DND-41 (cell line): ENCODE results near the gene TRPV5.

Source experiments
- ATAC-seq: fragments of 200-7000 bp; cut with Tn5 transposase; 3 replicates; pipeline ENCODE4 v1.9.1; 2021; ENCODE audit warnings: low read depth; ENCODE audit not compliant: insufficient read depth
- DNase-seq: peaks from one replicate; pipeline ENCODE4 v3.0.0-alpha.2; 2020
- H2AFZ ChIP-seq: 2 replicates; pipeline ENCODE4 v1.6.0; 2012; ENCODE audit warnings: low read depth, low read length
- H3K27ac ChIP-seq: 2 replicates; pipeline ENCODE4 v1.5.1; 2012; ENCODE audit warnings: low read length, inconsistent platforms
- H3K27me3 ChIP-seq: fragments of 200-600 bp; sonication (generic); 2 replicates; pipeline ENCODE4 v1.6.0; 2012; ENCODE audit warnings: low read length, mild to moderate bottlenecking, inconsistent platforms; ENCODE audit not compliant: insufficient read depth, poor library complexity
- H3K36me3 ChIP-seq: 2 replicates; pipeline ENCODE4 v1.5.1; 2012; ENCODE audit warnings: low read length, inconsistent platforms; ENCODE audit not compliant: insufficient read depth
- H3K4me1 ChIP-seq: 2 replicates; pipeline ENCODE4 v1.5.1; 2012; ENCODE audit warnings: mild to moderate bottlenecking, low read length; ENCODE audit not compliant: insufficient read depth
- H3K4me2 ChIP-seq: 2 replicates; pipeline ENCODE4 v1.6.0; 2012; ENCODE audit warnings: mild to moderate bottlenecking, moderate library complexity, low read length, inconsistent platforms; ENCODE audit not compliant: insufficient read depth
- H3K4me3 ChIP-seq, 2 experiments: fragments of 200-600 bp in 1 of 2; shearing (Covaris generic) in 1 of 2; 2 replicates each; pipeline ENCODE4 v1.5.1; 2012 to 2016; ENCODE audit warnings: inconsistent platforms in 2 of 2, low read length in 2 of 2, mild to moderate bottlenecking in 2 of 2, low read depth in 1 of 2, moderate library complexity in 1 of 2
- H3K79me2 ChIP-seq: 2 replicates; pipeline ENCODE4 v1.6.0; 2012; ENCODE audit warnings: low read length, inconsistent platforms; ENCODE audit not compliant: insufficient read depth
- H3K9ac ChIP-seq: 2 replicates; pipeline ENCODE4 v1.6.0; 2012; ENCODE audit warnings: low read depth, mild to moderate bottlenecking, inconsistent platforms, low read length, moderate library complexity
- H3K9me3 ChIP-seq: 2 replicates; pipeline ENCODE4 v1.5.1; 2012; ENCODE audit warnings: low read length, moderate library complexity, mild to moderate bottlenecking, inconsistent platforms; ENCODE audit not compliant: insufficient read depth, severe bottlenecking
- H4K20me1 ChIP-seq: 2 replicates; pipeline ENCODE4 v1.6.0; 2012; ENCODE audit warnings: low read length; ENCODE audit not compliant: insufficient read depth
- CTCF ChIP-seq: IDR thresholded peaks from 2 replicates; pipeline ENCODE4 v1.5.1; 2012; ENCODE audit warnings: borderline replicate concordance, low read length, moderate library complexity, mild to moderate bottlenecking; ENCODE audit not compliant: poor library complexity, severe bottlenecking; ENCODE audit errors: extremely low read depth
- EZH2 ChIP-seq: IDR thresholded peaks from 3 replicates; pipeline ENCODE4 v1.6.1; 2012; ENCODE audit warnings: borderline replicate concordance, low read depth, mild to moderate bottlenecking, moderate library complexity, low read length, inconsistent platforms; ENCODE audit not compliant: severe bottlenecking

The TRPV5 gene

GRCh38 chr7:142959202-142959601, 25.7 kb upstream of the TRPV5 start:
- ATAC-seq (no peak), DNase-seq (no peak)
- no peak for TF ChIP-seq EZH2
- no peak for TF ChIP-seq CTCF
- Histone ChIP-seq H4K20me1 (no peaks in the 10 kb centered on the region), H3K79me2 (no peaks in the 10 kb centered on the region), H3K9ac (no peak overlapping the region), H2AFZ (no peak overlapping the region), H3K27me3 (peaks cover 3% of the 10 kb centered on the region), H3K9me3 (peaks cover 11% of the 10 kb centered on the region), H3K4me1 (no peaks in the 10 kb centered on the region), H3K4me3 (no peak overlapping the region), H3K36me3 (no peaks in the 10 kb centered on the region), H3K4me2 (no peak overlapping the region), H3K27ac (no peak overlapping the region)

DNA sequence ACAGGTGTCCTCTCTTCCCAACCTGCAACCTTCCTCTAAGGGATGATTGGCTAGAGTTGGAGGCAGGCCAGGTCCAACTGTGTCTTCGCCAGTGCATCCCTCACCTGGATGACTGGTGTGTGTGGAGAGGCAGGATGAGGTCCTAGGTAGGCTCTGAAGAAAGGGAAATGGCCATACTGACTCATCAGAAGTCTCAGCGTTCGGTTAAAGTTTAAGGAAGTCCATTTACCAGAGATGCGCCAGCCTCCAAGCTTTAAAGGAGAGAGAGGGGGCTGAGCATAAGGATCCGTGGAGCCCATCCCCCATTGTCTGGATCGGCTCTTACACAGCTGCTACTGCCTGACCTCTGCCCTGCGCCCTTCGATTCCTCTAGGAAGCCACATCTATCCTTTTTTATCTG, 24.2 kb upstream of the TRPV5 start:
- no peak for DNase-seq
- TF ChIP-seq EZH2 (no peak), CTCF (no peak)
- H3K79me2 ChIP-seq = no peaks in the 10 kb centered on the region
- no peaks in the 10 kb centered on the region for H3K27me3 ChIP-seq
- no peak overlapping the region for H3K27ac ChIP-seq
- no peak overlapping the region for H2AFZ ChIP-seq
- no peaks in the 10 kb centered on the region for H4K20me1 ChIP-seq
- peaks cover 12% of the 10 kb centered on the region for H3K9me3 ChIP-seq
- no peak overlapping the region for H3K9ac ChIP-seq
- no peak overlapping the region for H3K4me2 ChIP-seq
- no peak overlapping the region for H3K4me3 ChIP-seq
- no peaks in the 10 kb centered on the region for H3K36me3 ChIP-seq
- H3K4me1 ChIP-seq = no peaks in the 10 kb centered on the region
- ATAC-seq = no peak

GRCh38 chr7:142956951-142957623, 23.5 kb upstream of the TRPV5 start:
- Histone ChIP-seq H4K20me1 (no peaks in the 10 kb centered on the region), H3K4me3 (no peak overlapping the region), H3K9ac (no peak overlapping the region), H3K27ac (no peak overlapping the region), H3K9me3 (peaks cover 12% of the 10 kb centered on the region), H3K79me2 (no peaks in the 10 kb centered on the region), H3K4me2 (no peak overlapping the region), H2AFZ (no peak overlapping the region), H3K4me1 (no peaks in the 10 kb centered on the region), H3K27me3 (no peaks in the 10 kb centered on the region), H3K36me3 (no peaks in the 10 kb centered on the region)
- TF ChIP-seq EZH2 = no peak
- ATAC-seq (no peak), DNase-seq (no peak)

DNA sequence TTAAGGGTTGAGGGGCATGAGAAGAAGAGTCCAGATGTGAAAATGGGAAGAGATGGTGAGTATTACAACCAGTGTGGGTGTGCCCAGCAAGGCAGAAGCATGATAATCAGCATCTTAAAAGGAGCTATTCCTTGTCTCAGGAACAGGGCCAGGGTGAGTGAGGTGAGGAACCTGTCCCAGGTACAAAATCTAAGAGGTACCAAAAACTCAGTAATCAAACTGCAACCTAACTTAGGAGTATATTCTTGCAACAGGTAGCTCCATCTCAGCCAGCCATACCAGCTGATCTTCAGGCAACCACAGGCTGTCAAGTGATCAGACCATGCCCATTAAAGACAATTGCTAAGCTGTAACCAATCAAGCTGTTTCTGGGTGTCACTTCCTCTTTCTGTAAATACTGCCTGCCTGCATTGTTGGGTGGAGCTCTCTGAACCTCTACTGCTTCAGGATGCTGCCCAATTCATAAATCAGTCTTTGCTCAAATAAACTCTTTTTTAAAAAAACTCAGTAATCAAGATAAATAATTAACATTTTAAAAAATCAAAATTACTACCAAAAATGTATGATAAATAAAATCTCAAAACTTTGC, 21.2 kb upstream of the TRPV5 start:
- H4K20me1 ChIP-seq = no peaks in the 10 kb centered on the region
- no peak overlapping the region for H3K4me3 ChIP-seq
- H3K27ac ChIP-seq = no peak overlapping the region
- no peaks in the 10 kb centered on the region for H3K4me1 ChIP-seq
- no peak for TF ChIP-seq CTCF
- no peak for TF ChIP-seq EZH2
- no peak for DNase-seq
- H3K4me2 ChIP-seq = no peak overlapping the region
- no peaks in the 10 kb centered on the region for H3K27me3 ChIP-seq
- H3K9me3 ChIP-seq = peaks cover 12% of the 10 kb centered on the region
- no peak overlapping the region for H3K9ac ChIP-seq
- no peaks in the 10 kb centered on the region for H3K36me3 ChIP-seq
- H2AFZ ChIP-seq = no peak overlapping the region
- no peaks in the 10 kb centered on the region for H3K79me2 ChIP-seq
- no peak for ATAC-seq
